ENCODE results near the gene CLCF1. TPM values are rescaled to one million over a fixed set of nuclear protein-coding genes. Genes with fewer than 3 reads are reported as not detected.

CLCF1 gene
- total RNA-seq, 1 experiment from 2014 or later: 2.1 TPM

GRCh38 chr11:67409781-67410368, 36.5 kb upstream of the CLCF1 start:
- no peak overlapping the region for H4K8ac ChIP-seq (replicated peaks; ENCODE audit: insufficient read length, low read depth, low read length)
- DNase-seq: peak; percentile 93
- Mint-ChIP-seq H3K27me3 (ENCODE audit: low read depth) (peaks cover 49% of the 10 kb centered on the region), H3K36me3 (ENCODE audit: insufficient read depth in 1 of 3, low read depth in 3 of 3) (no peaks in the 10 kb centered on the region), H3K4me1 (peaks cover 14 to 28% of the 10 kb centered on the region in 2 experiments), H3K4me3 (peak overlapping the region in 1 of 2 experiments; percentile 55; a peak in 2 of 5 replicates), H3K9me3 (no peaks in the 10 kb centered on the region), H3K27ac (no peak overlapping the region; a peak in 1 of 7 replicates)
- no peak overlapping the region for H2BK5ac ChIP-seq (ENCODE audit: insufficient read length, low read length)
- no peak overlapping the region for H2BK15ac ChIP-seq (ENCODE audit: low read depth, low read length)
- H3K4ac ChIP-seq (ENCODE audit: low read depth, low read length): no peak overlapping the region
- H3K9ac ChIP-seq (ENCODE audit: extremely low read depth, insufficient read length, low read length): no peak overlapping the region
- H2BK120ac ChIP-seq (ENCODE audit: low read depth, low read length, poor library complexity, severe bottlenecking): no peak overlapping the region
- no peak overlapping the region for H2BK12ac ChIP-seq (ENCODE audit: insufficient read length, low read depth, low read length)
- no peaks in the 10 kb centered on the region for H3K79me2 ChIP-seq (ENCODE audit: insufficient read depth, low read length)
- no peak overlapping the region for H2AFZ ChIP-seq (ENCODE audit: low read length)
- H3K56ac ChIP-seq (ENCODE audit: insufficient read length, low read depth, low read length): no peak overlapping the region
- no peak overlapping the region for H2AK5ac ChIP-seq (ENCODE audit: insufficient read length, low read length)
- no peak overlapping the region for H3K14ac ChIP-seq (ENCODE audit: insufficient read depth, low read length)
- no peak overlapping the region for H2BK20ac ChIP-seq (ENCODE audit: low read depth, low read length, poor library complexity, severe bottlenecking)
- no peaks in the 10 kb centered on the region for H3K27me3 ChIP-seq (ENCODE audit: insufficient read depth, low read length)
- H3K4me1 ChIP-seq (ENCODE audit: insufficient read depth, low read length): no peaks in the 10 kb centered on the region
- H3K79me1 ChIP-seq (ENCODE audit: insufficient read depth, low read depth, low read length, poor library complexity, severe bottlenecking): no peaks in the 10 kb centered on the region
- H3K9me3 ChIP-seq (ENCODE audit: control insufficient read depth, low read depth, low read length): no peaks in the 10 kb centered on the region
- no peak overlapping the region for H3K27ac ChIP-seq (ENCODE audit: insufficient read length, low read depth, low read length)
- WGBS (ENCODE audit: extremely low coverage, insufficient read length, low lambda C conversion rate): no CpG with 5 or more reads among the region's 13 CpGs
- no peak overlapping the region for H3K23ac ChIP-seq (ENCODE audit: insufficient read length, low read depth, low read length)
- H3T11ph ChIP-seq (ENCODE audit: low read length): no peak overlapping the region
- H3K18ac ChIP-seq (ENCODE audit: insufficient read length, low read depth, low read length): no peak overlapping the region
- no peaks in the 10 kb centered on the region for H4K20me1 ChIP-seq (ENCODE audit: control insufficient read depth, insufficient read depth, insufficient read length)
- no peaks in the 10 kb centered on the region for H3K23me2 ChIP-seq (ENCODE audit: insufficient read length, low read depth, low read length, poor library complexity, severe bottlenecking)
- TF ChIP-seq CTCF (conservative IDR thresholded peaks at IDR 0.05): no peak
- no peak overlapping the region for H4K91ac ChIP-seq (ENCODE audit: insufficient read length, low read depth, low read length)
- H4K5ac ChIP-seq (ENCODE audit: insufficient read length, low read depth, low read length): no peak overlapping the region
- H3K4me2 ChIP-seq (ENCODE audit: insufficient read depth, insufficient read length, low read length): no peak overlapping the region

Data from H9 (cell line).